Hepatocyte (in vitro differentiated cells): ENCODE data around the gene OSBPL10. TPM values are rescaled to one million over a fixed set of nuclear protein-coding genes. Genes with fewer than 3 reads are reported as not detected.
A peak's percentile ranks its signal among the peaks of the same experiment; 100 is the strongest.

Experiments used
- DNase-seq: peaks from one replicate; pipeline ENCODE4 v3.0.0-alpha.2; 2016; ENCODE audit warnings: low spot score
- H2AFZ ChIP-seq: fragments of 200-600 bp; sonication (generic); 2 replicates; pipeline ENCODE4 v1.6.0; 2016; ENCODE audit warnings: antibody characterized with exemption, mild to moderate bottlenecking
- H3K27ac ChIP-seq: fragments of 200-600 bp; sonication (generic); 2 replicates; pipeline ENCODE4 v1.5.1; 2016; ENCODE audit warnings: mild to moderate bottlenecking
- H3K27me3 ChIP-seq: fragments of 200-600 bp; sonication (generic); 2 replicates; pipeline ENCODE4 v1.6.1; 2016
- H3K36me3 ChIP-seq: fragments of 200-600 bp; sonication (generic); replicated peaks from 2 replicates; pipeline ENCODE4 v1.5.1; 2016; ENCODE audit warnings: low read depth; ENCODE audit not compliant: insufficient read depth
- H3K4me1 ChIP-seq: fragments of 200-600 bp; sonication (generic); 2 replicates; pipeline ENCODE4 v1.5.1; 2016; ENCODE audit warnings: mild to moderate bottlenecking, moderate library complexity; ENCODE audit not compliant: insufficient read depth
- H3K4me2 ChIP-seq: fragments of 200-600 bp; sonication (generic); 2 replicates; pipeline ENCODE4 v1.6.0; 2016
- H3K4me3 ChIP-seq: fragments of 200-600 bp; sonication (generic); 2 replicates; pipeline ENCODE4 v1.5.1; 2016; ENCODE audit warnings: mild to moderate bottlenecking
- H3K79me2 ChIP-seq: fragments of 200-600 bp; sonication (generic); 2 replicates; pipeline ENCODE4 v1.6.0; 2017; ENCODE audit warnings: mild to moderate bottlenecking
- H3K9me2 ChIP-seq: fragments of 200-600 bp; sonication (generic); replicated peaks from 2 replicates; pipeline ENCODE4 v1.6.0; 2017; ENCODE audit warnings: mild to moderate bottlenecking; ENCODE audit not compliant: insufficient read depth
- H3K9me3 ChIP-seq: fragments of 200-600 bp; sonication (generic); 2 replicates; pipeline ENCODE4 v1.5.1; 2016; ENCODE audit warnings: low read depth, mild to moderate bottlenecking
- H4K20me1 ChIP-seq: fragments of 200-600 bp; sonication (generic); 2 replicates; pipeline ENCODE4 v1.6.0; 2016; ENCODE audit warnings: mild to moderate bottlenecking; ENCODE audit not compliant: insufficient read depth, poor library complexity, severe bottlenecking
- CTCF ChIP-seq: fragments of 200-600 bp; sonication (generic); IDR thresholded peaks from 2 replicates; pipeline ENCODE4 v1.5.1; 2016; ENCODE audit warnings: antibody characterized with exemption, mild to moderate bottlenecking; ENCODE audit not compliant: poor library complexity
- EZH2 ChIP-seq: fragments of 200-600 bp; sonication (generic); IDR thresholded peaks from 2 replicates; pipeline ENCODE4 v1.6.1; 2016; ENCODE audit warnings: antibody characterized with exemption, mild to moderate bottlenecking, borderline replicate concordance
- EZH2phosphoT487 ChIP-seq: fragments of 200-600 bp; sonication (generic); IDR thresholded peaks from one replicate; pipeline ENCODE4 v1.6.1; 2018; ENCODE audit warnings: antibody characterized with exemption, mild to moderate bottlenecking, low read depth, moderate library complexity; ENCODE audit not compliant: unreplicated experiment, severe bottlenecking
- WGBS: methylation state at CpG from one replicate; pipeline ENCODE4 v1.1.6; 2016; ENCODE audit warnings: low lambda C conversion rate; ENCODE audit errors: missing lambda C conversion rate; 5-methylcytosine and 5-hydroxymethylcytosine counted together
- polyA plus RNA-seq: library from polyadenylated mRNA; unstranded; fragments of >200 nt; fragmentation: Nextera tagmentation; extraction: Ambion mirVana; gene quantifications from 2 replicates; pipeline ENCODE4 v1.2.1, GENCODE V29; 2016
- total RNA-seq: library from RNA; depleted of rRNA; stranded (reverse); fragments of >200 nt; gene quantifications from 2 replicates; pipeline ENCODE4 v1.2.3, GENCODE V29; 2014

OSBPL10 gene
- total and polyA plus RNA-seq, 2 experiments from 2014 or later, result 18.2 to 32.8 TPM

- Histone ChIP-seq H3K79me2 (peaks cover 11% of the 10 kb centered on the region), H3K4me3 (no peak overlapping the region), H3K27me3 (no peaks in the 10 kb centered on the region), H3K9me2 (no peaks in the 10 kb centered on the region), H3K27ac (no peak overlapping the region), H3K36me3 (no peaks in the 10 kb centered on the region), H3K9me3 (no peaks in the 10 kb centered on the region), H3K4me2 (peak overlapping the region; percentile 48), H3K4me1 (peaks cover 8% of the 10 kb centered on the region), H2AFZ (no peak overlapping the region), H4K20me1 (no peaks in the 10 kb centered on the region)
- no peak for DNase-seq
- 89% methylated on average over 9 of the region's 9 CpGs for WGBS
- TF ChIP-seq CTCF (no peak), EZH2 (no peak), EZH2phosphoT487 (no peak)
These were observed 233.3 kb downstream of the OSBPL10 start for GRCh38 chr3:31747785-31748184.

- H3K9me2 ChIP-seq, result no peaks in the 10 kb centered on the region
- no peak overlapping the region for H3K27ac ChIP-seq
- no peaks in the 10 kb centered on the region for H4K20me1 ChIP-seq
- no peaks in the 10 kb centered on the region for H3K9me3 ChIP-seq
- no peak for DNase-seq
- H3K36me3 ChIP-seq, result no peaks in the 10 kb centered on the region
- no peak overlapping the region for H2AFZ ChIP-seq
- no peak overlapping the region for H3K4me3 ChIP-seq
- no peak overlapping the region for H3K4me2 ChIP-seq
- no peaks in the 10 kb centered on the region for H3K27me3 ChIP-seq
- WGBS, result 91% methylated on average over 8 of the region's 8 CpGs
- no peaks in the 10 kb centered on the region for H3K79me2 ChIP-seq
- no peak for TF ChIP-seq EZH2phosphoT487
- no peak for TF ChIP-seq CTCF
- TF ChIP-seq EZH2, result no peak
- H3K4me1 ChIP-seq, result peaks cover 8% of the 10 kb centered on the region
These were observed 236.1 kb downstream of the OSBPL10 start for GRCh38 chr3:31744913-31745312.

- WGBS, result 71% methylated on average over 5 of the region's 5 CpGs
- no peaks in the 10 kb centered on the region for H4K20me1 ChIP-seq
- no peak for TF ChIP-seq CTCF
- TF ChIP-seq EZH2phosphoT487, result no peak
- no peak for TF ChIP-seq EZH2
- no peak for DNase-seq
- H3K9me2 ChIP-seq, result no peaks in the 10 kb centered on the region
- H3K27ac ChIP-seq, result no peak overlapping the region
- no peaks in the 10 kb centered on the region for H3K79me2 ChIP-seq
- H3K4me3 ChIP-seq, result no peak overlapping the region
- no peak overlapping the region for H2AFZ ChIP-seq
- no peaks in the 10 kb centered on the region for H3K36me3 ChIP-seq
- no peaks in the 10 kb centered on the region for H3K9me3 ChIP-seq
- no peak overlapping the region for H3K4me2 ChIP-seq
- H3K27me3 ChIP-seq, result no peaks in the 10 kb centered on the region
- peaks cover 7% of the 10 kb centered on the region for H3K4me1 ChIP-seq
These were observed 237.6 kb downstream of the OSBPL10 start for GRCh38 chr3:31743331-31744089.
